Natural killer cell treated with Interleukin-12 subunit alpha and Interleukin-12 subunit beta and Interleukin-15 and Interleukin-18, amount 100 ng/mL, for 72 hours (primary cell): ENCODE results near the gene OTOGL. TPM values are rescaled to one million over a fixed set of nuclear protein-coding genes. Genes with fewer than 3 reads are reported as not detected.
"Not testable (repeated sequence)": the region's sequence is repeated elsewhere in the genome, so short reads cannot be mapped to it uniquely, and the experiment has no call there.

Experiments
- ATAC-seq, 2 donors: fragments of 150-1000 bp; cut with Tn5 transposase in 1 of 2; sonication (Bioruptor Pico), chemical (Tn5 transposase) in 1 of 2; 2 replicates each; pipeline ENCODE4 v1.10.0; 2021
- DNase-seq: peaks from one replicate; pipeline ENCODE4 v3.0.0; 2022; ENCODE audit warnings: low spot score
- H3K27ac Mint-ChIP-seq, 2 donors: 1 replicate in 1 of 2; 2 replicates in 1 of 2; pipeline ENCODE4 v1.8.0; 2022; ENCODE audit warnings: mixed read lengths in 2 of 2, mild to moderate bottlenecking in 1 of 2, moderate library complexity in 1 of 2
- H3K27me3 Mint-ChIP-seq, 2 donors: 1 replicate in 1 of 2; 2 replicates in 1 of 2; pipeline ENCODE4 v1.8.0; 2022; ENCODE audit warnings: mixed read lengths in 2 of 2
- H3K36me3 Mint-ChIP-seq: one replicate; pipeline ENCODE4 v1.8.0; 2022; ENCODE audit warnings: mixed read lengths
- H3K4me1 Mint-ChIP-seq, 2 donors: 1 replicate in 1 of 2; 2 replicates in 1 of 2; pipeline ENCODE4 v1.8.0; 2022; ENCODE audit warnings: low read depth in 2 of 2, mixed read lengths in 2 of 2, mild to moderate bottlenecking in 1 of 2
- H3K4me3 Mint-ChIP-seq: one replicate; pipeline ENCODE4 v1.8.0; 2022; ENCODE audit warnings: mixed read lengths
- H3K9me3 Mint-ChIP-seq: 2 replicates; pipeline ENCODE4 v1.8.0; 2022; ENCODE audit warnings: mixed read lengths
- total RNA-seq, 2 donors: library from RNA; stranded (reverse); gene quantifications; one replicate each; pipeline ENCODE4 v1.2.3, GENCODE V29; 2022

The OTOGL gene
- total RNA-seq, 2 donors from 2014 or later, result not detected

GRCh38 chr12:80196419-80196818 lies 97.1 kb downstream of the OTOGL start:
- H3K4me1 Mint-ChIP-seq, result no peaks in the 10 kb centered on the region
- H3K4me3 Mint-ChIP-seq, result no peak overlapping the region
- no peaks in the 10 kb centered on the region for H3K36me3 Mint-ChIP-seq
- no peak overlapping the region for H3K27ac Mint-ChIP-seq
- H3K9me3 Mint-ChIP-seq, result no peaks in the 10 kb centered on the region
- ATAC-seq, result no peak
- peaks cover 0 to 2% of the 10 kb centered on the region in 2 donors for H3K27me3 Mint-ChIP-seq
- no peak for DNase-seq

DNA sequence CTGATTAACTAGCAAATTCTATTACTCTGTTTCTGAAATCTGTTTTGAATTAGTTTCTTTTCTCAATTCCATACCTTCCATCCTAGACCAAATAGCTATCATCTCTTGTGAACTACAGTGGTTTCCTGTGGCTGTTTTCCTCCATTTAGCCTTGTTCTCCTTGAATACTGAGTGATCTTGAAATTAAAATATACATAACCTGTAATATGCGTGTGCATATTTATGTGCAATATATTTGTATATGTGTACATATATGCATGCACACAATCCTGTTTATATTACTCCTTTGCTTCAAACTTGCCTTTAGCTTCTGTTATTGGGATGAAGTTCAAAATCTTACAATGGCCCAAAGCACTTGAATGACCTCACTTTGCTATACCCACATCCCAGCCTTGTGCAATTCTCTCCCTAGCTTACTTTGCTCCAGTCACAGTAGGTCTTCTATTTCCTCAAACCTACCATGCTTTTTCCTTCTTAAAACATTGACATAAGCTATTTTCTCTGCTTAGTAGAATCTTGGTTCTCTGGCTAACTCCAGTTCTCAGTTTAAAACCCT lies 99.5 kb downstream of the OTOGL start:
- Mint-ChIP-seq H3K27ac (no peak overlapping the region), H3K4me1 (no peaks in the 10 kb centered on the region), H3K27me3 (peaks cover 6 to 7% of the 10 kb centered on the region in 2 donors), H3K4me3 (no peak overlapping the region), H3K36me3 (no peaks in the 10 kb centered on the region), H3K9me3 (no peaks in the 10 kb centered on the region)
- DNase-seq, result no peak
- no peak for ATAC-seq

DNA sequence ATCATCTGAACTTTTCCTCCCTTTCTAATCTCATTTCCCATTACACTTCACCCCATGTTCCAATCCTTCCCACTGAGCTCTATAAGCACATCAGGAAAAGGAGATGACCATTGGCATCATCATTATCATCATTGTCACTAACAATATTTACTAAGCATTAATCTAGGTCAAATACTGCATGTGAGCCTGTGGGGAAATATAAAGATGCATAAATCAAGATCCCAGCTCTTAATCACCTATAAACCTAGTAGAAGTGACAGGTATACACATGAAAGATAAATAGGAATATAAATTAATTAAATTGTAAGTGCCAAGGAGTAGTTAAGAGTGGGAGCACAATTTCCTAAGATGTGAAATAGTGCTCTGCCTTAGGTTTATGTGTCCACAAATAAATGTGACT lies 100.6 kb downstream of the OTOGL start:
- no peak overlapping the region for H3K27ac Mint-ChIP-seq
- H3K9me3 Mint-ChIP-seq, result no peaks in the 10 kb centered on the region
- no peaks in the 10 kb centered on the region for H3K4me1 Mint-ChIP-seq
- no peaks in the 10 kb centered on the region for H3K36me3 Mint-ChIP-seq
- peaks cover 9 to 10% of the 10 kb centered on the region in 2 donors for H3K27me3 Mint-ChIP-seq
- H3K4me3 Mint-ChIP-seq, result no peak overlapping the region
- DNase-seq (no peak), ATAC-seq (no peak)

DNA sequence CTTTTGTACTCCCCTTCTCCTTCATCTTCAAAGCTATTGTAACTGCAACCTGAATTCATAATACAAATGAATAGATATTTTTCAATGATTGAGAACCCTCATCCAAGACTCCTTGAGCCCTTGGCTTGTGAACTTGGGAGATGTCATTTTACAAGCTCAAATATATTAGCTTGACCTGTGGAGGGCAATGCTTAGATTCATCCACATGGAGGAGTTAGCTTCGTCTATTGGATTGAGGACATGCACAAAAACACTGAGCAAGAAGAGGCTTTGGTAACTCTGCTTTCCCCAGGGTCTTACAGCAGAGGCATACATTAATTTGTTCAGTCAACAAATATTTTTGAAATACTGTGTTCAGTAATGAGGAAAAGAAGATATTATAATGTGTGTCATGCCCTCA lies 101.1 kb downstream of the OTOGL start:
- H3K27ac Mint-ChIP-seq, result no peak overlapping the region
- H3K9me3 Mint-ChIP-seq, result no peaks in the 10 kb centered on the region
- no peak overlapping the region for H3K4me3 Mint-ChIP-seq
- ATAC-seq, result no peak
- no peaks in the 10 kb centered on the region for H3K36me3 Mint-ChIP-seq
- peaks cover 9 to 10% of the 10 kb centered on the region in 2 donors for H3K27me3 Mint-ChIP-seq
- no peaks in the 10 kb centered on the region for H3K4me1 Mint-ChIP-seq
- no peak for DNase-seq

DNA sequence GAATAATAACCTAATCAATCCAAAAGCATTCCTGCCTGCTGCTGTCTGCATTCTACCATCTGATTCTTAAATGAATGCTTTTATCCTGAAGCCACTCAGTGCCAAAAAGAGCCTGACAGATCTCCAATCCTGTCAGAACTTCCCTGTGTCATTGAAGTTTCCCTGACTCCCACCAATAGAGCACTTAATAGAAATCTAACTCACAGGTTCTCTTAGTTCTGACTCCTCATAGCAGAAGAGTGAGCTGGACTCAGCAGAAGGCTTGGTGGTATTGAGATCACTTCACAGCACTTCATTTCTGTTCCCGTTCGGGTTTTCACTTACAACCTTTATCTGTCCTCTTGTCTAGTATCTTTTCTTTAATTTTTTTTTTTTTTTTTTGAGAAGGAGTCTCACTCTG lies 102.6 kb downstream of the OTOGL start:
- no peaks in the 10 kb centered on the region for H3K36me3 Mint-ChIP-seq
- H3K9me3 Mint-ChIP-seq, result no peaks in the 10 kb centered on the region
- DNase-seq (no peak), ATAC-seq (no peak)
- no peak overlapping the region for H3K27ac Mint-ChIP-seq
- no peak overlapping the region for H3K4me3 Mint-ChIP-seq
- no peaks in the 10 kb centered on the region for H3K4me1 Mint-ChIP-seq
- H3K27me3 Mint-ChIP-seq, result peaks cover 10 to 12% of the 10 kb centered on the region in 2 donors

- Mint-ChIP-seq H3K27me3 (peaks cover 10 to 14% of the 10 kb centered on the region in 2 donors), H3K9me3 (no peaks in the 10 kb centered on the region), H3K4me3 (no peak overlapping the region), H3K4me1 (no peaks in the 10 kb centered on the region), H3K27ac (no peak overlapping the region), H3K36me3 (no peaks in the 10 kb centered on the region)
- DNase-seq (no peak), ATAC-seq (no peak)
Observed at GRCh38 chr12:80205960-80206359, 106.6 kb downstream of the OTOGL start.

- Mint-ChIP-seq H3K4me1 (no peaks in the 10 kb centered on the region), H3K4me3 (no peak overlapping the region), H3K36me3 (no peaks in the 10 kb centered on the region), H3K27ac (no peak overlapping the region), H3K9me3 (no peaks in the 10 kb centered on the region), H3K27me3 (peaks cover 17 to 18% of the 10 kb centered on the region in 2 donors)
- DNase-seq (no peak), ATAC-seq (no peak)
Observed at GRCh38 chr12:80208071-80208470, 108.7 kb downstream of the OTOGL start.

DNA sequence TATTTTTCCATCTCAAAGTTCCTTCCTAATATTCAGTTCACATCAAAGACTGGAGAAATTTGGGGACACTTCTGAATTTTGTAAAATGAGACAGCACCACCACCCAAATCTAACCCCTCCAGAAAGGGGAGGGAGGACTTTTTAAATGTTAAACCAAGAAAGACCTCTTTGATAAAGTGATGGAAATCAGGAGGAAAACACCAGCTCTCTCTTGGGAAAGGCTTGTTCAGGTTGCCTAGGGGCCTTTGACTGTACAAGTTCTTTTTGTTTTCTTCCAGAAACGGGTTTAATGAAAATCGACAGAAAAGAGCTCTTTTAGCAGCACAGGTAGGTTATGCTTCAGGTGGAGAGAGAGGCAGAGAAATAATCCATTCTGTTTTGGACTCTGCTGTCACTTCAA lies 112.3 kb downstream of the OTOGL start:
- H3K27ac Mint-ChIP-seq, result no peak overlapping the region
- H3K4me3 Mint-ChIP-seq, result no peak overlapping the region
- H3K27me3 Mint-ChIP-seq, result peaks cover 13 to 20% of the 10 kb centered on the region in 2 donors
- H3K9me3 Mint-ChIP-seq, result no peaks in the 10 kb centered on the region
- ATAC-seq (no peak), DNase-seq (no peak)
- no peaks in the 10 kb centered on the region for H3K4me1 Mint-ChIP-seq
- H3K36me3 Mint-ChIP-seq, result no peaks in the 10 kb centered on the region

- no peak for ATAC-seq
Observed at GRCh38 chr12:80212938-80213645, 113.8 kb downstream of the OTOGL start.

GRCh38 chr12:80213871-80214270 lies 114.5 kb downstream of the OTOGL start:
- no peak for DNase-seq
- Mint-ChIP-seq H3K4me3 (no peak overlapping the region), H3K4me1 (no peaks in the 10 kb centered on the region), H3K9me3 (no peaks in the 10 kb centered on the region), H3K27ac (no peak overlapping the region), H3K27me3 (peaks cover 13 to 18% of the 10 kb centered on the region in 2 donors), H3K36me3 (no peaks in the 10 kb centered on the region)
- no peak for ATAC-seq

More at GRCh38 chr12:80212938-80213645, 113.8 kb downstream of the OTOGL start:
- no peak for DNase-seq
- Mint-ChIP-seq H3K36me3 (no peaks in the 10 kb centered on the region), H3K27me3 (peaks cover 13 to 20% of the 10 kb centered on the region in 2 donors), H3K4me1 (no peaks in the 10 kb centered on the region), H3K4me3 (no peak overlapping the region), H3K27ac (no peak overlapping the region), H3K9me3 (no peaks in the 10 kb centered on the region)

DNA sequence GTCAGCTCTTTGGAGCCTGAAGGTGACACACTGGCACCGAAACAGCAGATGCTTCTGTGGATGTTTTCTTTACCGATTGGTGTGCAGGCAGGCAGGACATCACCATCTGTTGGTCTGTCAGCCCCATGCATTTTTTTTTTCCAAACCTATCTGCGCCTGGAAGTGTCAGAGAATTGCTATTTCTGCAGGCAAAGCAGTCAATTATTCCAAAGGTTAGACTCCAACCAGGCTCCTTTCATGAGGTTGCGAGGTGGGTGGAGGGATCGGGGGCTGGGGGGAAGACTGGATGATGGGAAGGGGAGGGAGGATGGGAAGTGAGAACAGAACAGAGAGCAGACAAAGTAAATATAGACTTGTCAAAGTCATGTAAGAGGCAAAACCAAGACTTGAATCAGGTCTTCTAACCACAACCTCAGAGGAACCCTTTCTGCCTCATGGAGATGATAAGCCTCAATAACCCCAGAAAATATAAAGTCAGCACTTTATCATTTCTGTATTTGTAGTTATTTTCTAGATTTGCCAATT lies 117.7 kb downstream of the OTOGL start:
- no peak overlapping the region for H3K4me3 Mint-ChIP-seq
- ATAC-seq, result no peak
- H3K27ac Mint-ChIP-seq, result no peak overlapping the region
- no peaks in the 10 kb centered on the region for H3K4me1 Mint-ChIP-seq
- H3K27me3 Mint-ChIP-seq, result peaks cover 8 to 17% of the 10 kb centered on the region in 2 donors
- no peak for DNase-seq
- H3K9me3 Mint-ChIP-seq, result no peaks in the 10 kb centered on the region
- H3K36me3 Mint-ChIP-seq, result no peaks in the 10 kb centered on the region

DNA sequence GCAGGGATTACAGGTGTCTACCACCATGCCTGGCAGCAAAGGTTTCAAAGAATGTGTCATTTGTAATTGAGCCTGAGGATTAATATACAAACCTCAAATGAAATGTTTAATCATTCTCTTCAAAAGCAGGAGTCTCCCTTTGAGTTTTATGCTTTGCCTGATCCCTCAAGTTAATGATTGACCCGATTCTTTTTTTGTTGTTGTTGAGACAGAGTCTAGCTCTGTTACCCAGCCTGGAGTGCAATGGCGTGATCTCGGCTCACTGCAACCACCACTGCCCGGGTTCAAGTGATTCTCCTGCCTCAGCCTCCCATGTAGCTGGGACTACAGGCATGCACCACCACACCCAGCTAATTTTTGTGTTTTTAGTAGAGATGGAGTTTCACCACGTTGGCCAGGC lies 119.6 kb downstream of the OTOGL start:
- not testable (repeated sequence) for DNase-seq, H3K27ac Mint-ChIP-seq, H3K9me3 Mint-ChIP-seq, H3K36me3 Mint-ChIP-seq, H3K4me3 Mint-ChIP-seq, ATAC-seq, H3K4me1 Mint-ChIP-seq
- peaks cover 11 to 12% of the 10 kb centered on the region in 2 donors for H3K27me3 Mint-ChIP-seq

DNA sequence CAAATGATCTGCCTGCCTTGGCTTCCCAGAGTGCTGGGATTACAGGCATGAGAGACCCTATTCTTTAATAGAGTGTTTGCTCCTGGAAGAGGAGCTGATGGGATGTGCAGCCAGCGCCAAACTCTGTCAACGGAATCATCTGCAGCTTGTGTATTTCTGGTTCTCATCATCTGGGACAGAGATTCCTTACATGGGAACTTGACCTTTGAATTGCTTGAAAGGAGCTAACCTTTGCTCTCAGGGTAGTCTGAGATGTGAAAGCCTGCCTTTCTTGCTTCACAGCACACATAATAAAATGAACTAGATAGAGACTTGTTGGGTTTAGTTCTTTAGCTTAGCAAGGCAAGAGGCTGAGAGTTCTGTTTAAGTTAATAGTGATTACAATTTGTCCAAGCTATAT lies 120.0 kb downstream of the OTOGL start:
- H3K36me3 Mint-ChIP-seq, result no peaks in the 10 kb centered on the region
- no peak overlapping the region for H3K27ac Mint-ChIP-seq
- H3K4me3 Mint-ChIP-seq, result no peak overlapping the region
- peaks cover 7 to 14% of the 10 kb centered on the region in 2 donors for H3K27me3 Mint-ChIP-seq
- ATAC-seq, result no peak
- no peak for DNase-seq
- no peaks in the 10 kb centered on the region for H3K9me3 Mint-ChIP-seq
- no peaks in the 10 kb centered on the region for H3K4me1 Mint-ChIP-seq

- peaks cover 5% of the 10 kb centered on the region for H3K36me3 Mint-ChIP-seq
- H3K27ac Mint-ChIP-seq, result no peak overlapping the region
- H3K4me3 Mint-ChIP-seq, result no peak overlapping the region
- H3K4me1 Mint-ChIP-seq, result peaks cover 5 to 6% of the 10 kb centered on the region in 2 donors
- peaks cover 2 to 19% of the 10 kb centered on the region in 2 donors for H3K27me3 Mint-ChIP-seq
- DNase-seq, result no peak
- no peaks in the 10 kb centered on the region for H3K9me3 Mint-ChIP-seq
- ATAC-seq, result no peak
Observed at GRCh38 chr12:80222261-80222660, 122.9 kb downstream of the OTOGL start.
